Measurements from ENCODE around the gene COPS3. TPM values are rescaled to one million over a fixed set of nuclear protein-coding genes. Genes with fewer than 3 reads are reported as not detected.
"Not testable (repeated sequence)": the region's sequence is repeated elsewhere in the genome, so short reads cannot be mapped to it uniquely, and the experiment has no call there.

Gene COPS3
- total RNA-seq, 4 donors from 2014 or later: 49.2 to 60.0 (median 57.9) TPM

GRCh38 chr17:17256316-17256715 lies 24.7 kb downstream of the COPS3 start:
- H3K36me3 ChIP-seq: peaks cover 61 to 63% of the 10 kb centered on the region in 2 donors
- H3K4me1 ChIP-seq: no peaks in the 10 kb centered on the region
- no peak overlapping the region for H3K4me3 ChIP-seq (replicated peaks in 1 of 3)
- no peak overlapping the region for H3K27ac ChIP-seq
- WGBS, 2 donors: 97 to 100% methylated on average over 1 of the region's 1 CpG
- TF ChIP-seq POLR2A (IDR thresholded peaks at IDR 0.05) (no peak), CTCF (IDR thresholded peaks at IDR 0.05) (no peak)
- no peaks in the 10 kb centered on the region for H3K27me3 ChIP-seq
- DNase-seq: no peak
- intact Hi-C loops (cut with DNase I): no loop called here
- H3K9me3 ChIP-seq: no peaks in the 10 kb centered on the region

GRCh38 chr17:17255689-17256088 lies 25.4 kb downstream of the COPS3 start:
- WGBS, 2 donors: 89 to 96% methylated on average over 11 of the region's 11 CpGs
- H3K4me3 ChIP-seq (replicated peaks in 1 of 3); DNase-seq: not testable (repeated sequence)

DNA sequence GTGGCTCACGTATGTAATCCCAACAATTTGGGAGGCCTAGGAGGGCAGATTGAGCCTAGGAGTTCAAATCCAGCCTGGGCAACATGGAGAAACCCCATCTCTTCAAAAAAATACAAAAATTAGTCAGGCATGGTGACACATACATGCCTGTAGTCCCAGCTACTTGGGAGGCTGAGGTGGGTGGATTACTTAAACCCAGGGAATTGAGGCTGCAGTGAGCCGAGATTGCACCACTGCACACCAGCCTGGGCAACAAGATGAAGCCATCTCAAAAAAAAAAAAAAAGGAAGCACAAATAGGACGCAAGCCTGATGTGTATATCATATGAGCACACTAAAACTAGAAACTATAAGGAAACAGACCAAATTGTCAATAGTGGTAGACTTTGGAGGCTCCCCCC lies 27.0 kb downstream of the COPS3 start:
- intact Hi-C loops (cut with DNase I): no loop called here
- WGBS, 2 donors: 82 to 94% methylated on average over 3 of the region's 3 CpGs
- TF ChIP-seq POLR2A (IDR thresholded peaks at IDR 0.05) (no peak), CTCF (IDR thresholded peaks at IDR 0.05) (no peak)
- H3K36me3 ChIP-seq: peaks cover 42 to 53% of the 10 kb centered on the region in 2 donors
- no peaks in the 10 kb centered on the region for H3K9me3 ChIP-seq
- no peak overlapping the region for H3K4me3 ChIP-seq (replicated peaks in 1 of 3)
- H3K4me1 ChIP-seq: no peaks in the 10 kb centered on the region
- H3K27me3 ChIP-seq: no peaks in the 10 kb centered on the region
- no peak overlapping the region for H3K27ac ChIP-seq
- no peak for DNase-seq

More at GRCh38 chr17:17255689-17256088, 25.4 kb downstream of the COPS3 start:
- H3K27ac ChIP-seq; intact Hi-C loops (cut with DNase I); H3K4me1 ChIP-seq; H3K9me3 ChIP-seq; H3K27me3 ChIP-seq: not testable (repeated sequence)
- peaks cover 56% of the 10 kb centered on the region in 2 donors for H3K36me3 ChIP-seq

GRCh38 chr17:17253406-17253805 lies 27.6 kb downstream of the COPS3 start:
- H3K27ac ChIP-seq: no peak overlapping the region
- no peaks in the 10 kb centered on the region for H3K27me3 ChIP-seq
- DNase-seq: no peak
- H3K9me3 ChIP-seq: no peaks in the 10 kb centered on the region
- WGBS, 2 donors: 95 to 100% methylated on average over 3 of the region's 3 CpGs
- intact Hi-C loops (cut with DNase I): no loop called here
- no peaks in the 10 kb centered on the region for H3K4me1 ChIP-seq
- H3K4me3 ChIP-seq (replicated peaks in 1 of 3): no peak overlapping the region
- TF ChIP-seq CTCF (IDR thresholded peaks at IDR 0.05) (no peak), POLR2A (IDR thresholded peaks at IDR 0.05) (no peak)
- peaks cover 39 to 50% of the 10 kb centered on the region in 2 donors for H3K36me3 ChIP-seq

GRCh38 chr17:17252149-17252661 lies 28.8 kb downstream of the COPS3 start:
- no peaks in the 10 kb centered on the region for H3K9me3 ChIP-seq
- H3K36me3 ChIP-seq: peaks cover 46 to 49% of the 10 kb centered on the region in 2 donors
- H3K27me3 ChIP-seq: no peaks in the 10 kb centered on the region
- no peak for DNase-seq
- H3K27ac ChIP-seq: no peak overlapping the region
- WGBS, 2 donors: 82 to 87% methylated on average over 9 of the region's 9 CpGs
- no peak overlapping the region for H3K4me3 ChIP-seq (replicated peaks in 1 of 3)
- no peaks in the 10 kb centered on the region for H3K4me1 ChIP-seq
- TF ChIP-seq POLR2A (IDR thresholded peaks at IDR 0.05): no peak
- intact Hi-C loops (cut with DNase I): no loop called here

GRCh38 chr17:17246879-17247278 lies 34.2 kb downstream of the COPS3 start:
- DNase-seq: no peak
- H3K27me3 ChIP-seq: no peaks in the 10 kb centered on the region
- no peak for TF ChIP-seq CTCF (IDR thresholded peaks at IDR 0.05)
- no peak for TF ChIP-seq POLR2A (IDR thresholded peaks at IDR 0.05)
- intact Hi-C loops (cut with DNase I): loop anchor here (10.0 kb wide), 1 partner anchor 242 kb away; no protein-coding TSS in a partner anchor
- H3K4me1 ChIP-seq: no peaks in the 10 kb centered on the region
- H3K36me3 ChIP-seq: peaks cover 28 to 36% of the 10 kb centered on the region in 2 donors
- no peak overlapping the region for H3K27ac ChIP-seq
- no peak overlapping the region for H3K4me3 ChIP-seq (replicated peaks in 1 of 3)
- WGBS, 2 donors: 89 to 94% methylated on average over 3 of the region's 3 CpGs
- H3K9me3 ChIP-seq: no peaks in the 10 kb centered on the region
